ENCODE data around the gene ARHGEF28. TPM values are rescaled to one million over a fixed set of nuclear protein-coding genes. Genes with fewer than 3 reads are reported as not detected.
A peak's percentile ranks its signal among the peaks of the same experiment; 100 is the strongest.

Gene ARHGEF28
- total RNA-seq, 6 experiments from 2014 or later: 3.0 to 14.9 (median 6.4) TPM

GRCh38 chr5:73638344-73639095 lies 12.5 kb downstream of the ARHGEF28 start:
- H3K4me1 ChIP-seq: peaks cover 0 to 22% (median 4%) of the 10 kb centered on the region in 4 donors
- H3K27ac ChIP-seq: no peak overlapping the region
- H3K9me3 ChIP-seq: no peaks in the 10 kb centered on the region
- H3K27me3 ChIP-seq: no peaks in the 10 kb centered on the region
- DNase-seq (no peak), ATAC-seq (peak in 1 of 4 donors; percentile 24)
- WGBS (ENCODE audit: insufficient coverage, low coverage, low lambda C conversion rate, missing lambda C conversion rate): 80% methylated on average over 4 of the region's 4 CpGs
- H3K36me3 ChIP-seq: no peaks in the 10 kb centered on the region
- no peak for TF ChIP-seq POLR2A (IDR thresholded peaks at IDR 0.05)
- no peak for TF ChIP-seq CTCF (IDR thresholded peaks at IDR 0.05)
- H3K4me3 ChIP-seq: no peak overlapping the region
- intact Hi-C loops (cut with DNase I): no loop called here

GRCh38 chr5:73640861-73641320 lies 14.9 kb downstream of the ARHGEF28 start:
- ATAC-seq: peak in 3 of 4 donors; percentile 30 to 51 (median 46)
- no peak overlapping the region for H3K4me3 ChIP-seq
- H3K36me3 ChIP-seq: no peaks in the 10 kb centered on the region
- no peak overlapping the region for H3K27ac ChIP-seq
- no peaks in the 10 kb centered on the region for H3K27me3 ChIP-seq
- 0% methylated on average over 1 of the region's 1 CpG for whole genome bisulfite sequencing (ENCODE audit: insufficient coverage, low coverage, low lambda C conversion rate, missing lambda C conversion rate)
- DNase-seq: no peak
- intact Hi-C loops (cut with DNase I): no loop called here
- TF ChIP-seq POLR2A (IDR thresholded peaks at IDR 0.05) (no peak), CTCF (IDR thresholded peaks at IDR 0.05) (no peak)
- H3K4me1 ChIP-seq: peaks cover 0 to 31% (median 4%) of the 10 kb centered on the region in 4 donors
- no peaks in the 10 kb centered on the region for H3K9me3 ChIP-seq

GRCh38 chr5:73641811-73642210 lies 15.8 kb downstream of the ARHGEF28 start:
- peaks cover 0 to 31% (median 4%) of the 10 kb centered on the region in 4 donors for H3K4me1 ChIP-seq
- 44% methylated on average over 4 of the region's 5 CpGs for WGBS (ENCODE audit: insufficient coverage, low coverage, low lambda C conversion rate, missing lambda C conversion rate)

GRCh38 chr5:73642344-73642743 lies 16.3 kb downstream of the ARHGEF28 start:
- intact Hi-C loops (cut with DNase I): no loop called here
- Histone ChIP-seq H3K9me3 (no peaks in the 10 kb centered on the region), H3K36me3 (no peaks in the 10 kb centered on the region), H3K4me3 (no peak overlapping the region), H3K27ac (no peak overlapping the region), H3K4me1 (peaks cover 0 to 31% (median 4%) of the 10 kb centered on the region in 4 donors), H3K27me3 (no peaks in the 10 kb centered on the region)
- TF ChIP-seq POLR2A (IDR thresholded peaks at IDR 0.05) (no peak), CTCF (IDR thresholded peaks at IDR 0.05) (no peak)
- no peak for DNase-seq
- peak in 1 of 4 donors; percentile 24 for ATAC-seq
- WGBS (ENCODE audit: insufficient coverage, low coverage, low lambda C conversion rate, missing lambda C conversion rate): 77% methylated on average over 4 of the region's 4 CpGs

More at GRCh38 chr5:73641811-73642210, 15.8 kb downstream of the ARHGEF28 start:
- no peak overlapping the region for H3K27ac ChIP-seq
- no peaks in the 10 kb centered on the region for H3K36me3 ChIP-seq
- ATAC-seq: peak; percentile 35 to 59 (median 38)
- H3K9me3 ChIP-seq: no peaks in the 10 kb centered on the region
- no peak for DNase-seq
- H3K27me3 ChIP-seq: no peaks in the 10 kb centered on the region
- TF ChIP-seq CTCF (IDR thresholded peaks at IDR 0.05) (no peak), POLR2A (IDR thresholded peaks at IDR 0.05) (no peak)
- intact Hi-C loops (cut with DNase I): no loop called here
- no peak overlapping the region for H3K4me3 ChIP-seq

All from right lobe of liver (tissue), 6 donors.